IPS DF 4.7 (cell line): ENCODE data around the gene TMEM59.
"Not testable (repeated sequence)": the region's sequence is repeated elsewhere in the genome, so short reads cannot be mapped to it uniquely, and the experiment has no call there.

Experiments
- DNase-seq: peaks from one replicate; pipeline ENCODE4 v3.0.0-alpha.2; 2013; ENCODE audit warnings: low spot score; ENCODE audit errors: extremely low read depth

TMEM59 gene

DNA sequence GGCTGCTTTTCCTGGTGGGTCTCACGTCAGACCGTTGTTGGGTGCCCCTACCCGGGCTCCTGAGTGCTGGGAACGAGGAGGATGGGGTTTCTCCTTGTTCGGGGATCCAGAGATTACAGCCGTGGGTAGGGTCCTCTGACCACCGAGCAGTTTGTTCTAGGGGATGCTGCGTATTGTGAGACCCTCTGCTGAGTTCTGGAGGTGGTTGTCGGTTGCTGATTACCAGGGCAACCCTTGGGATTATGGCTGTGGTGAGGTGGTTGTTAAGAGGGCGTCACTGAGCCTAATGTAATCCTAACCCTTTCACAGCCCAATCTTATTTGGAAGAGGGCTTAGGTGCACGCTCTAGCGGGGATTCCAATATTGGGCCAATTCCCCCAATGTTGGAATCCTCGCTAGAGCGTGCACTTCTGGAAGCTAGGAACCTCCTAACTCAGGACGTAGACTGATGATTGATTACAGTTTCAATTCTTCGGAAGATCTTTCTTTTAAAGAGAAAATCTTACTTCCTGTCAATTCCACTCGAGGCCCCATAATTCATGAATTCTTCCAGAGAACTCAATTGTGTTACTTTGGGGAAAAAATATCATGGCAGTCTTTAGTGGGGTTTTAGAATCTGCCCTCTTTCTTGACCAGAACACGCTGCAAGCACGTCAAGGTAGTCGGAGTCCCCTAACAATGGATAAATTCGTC, 887 bp upstream of the TMEM59 start:
- no peak for DNase-seq

DNA sequence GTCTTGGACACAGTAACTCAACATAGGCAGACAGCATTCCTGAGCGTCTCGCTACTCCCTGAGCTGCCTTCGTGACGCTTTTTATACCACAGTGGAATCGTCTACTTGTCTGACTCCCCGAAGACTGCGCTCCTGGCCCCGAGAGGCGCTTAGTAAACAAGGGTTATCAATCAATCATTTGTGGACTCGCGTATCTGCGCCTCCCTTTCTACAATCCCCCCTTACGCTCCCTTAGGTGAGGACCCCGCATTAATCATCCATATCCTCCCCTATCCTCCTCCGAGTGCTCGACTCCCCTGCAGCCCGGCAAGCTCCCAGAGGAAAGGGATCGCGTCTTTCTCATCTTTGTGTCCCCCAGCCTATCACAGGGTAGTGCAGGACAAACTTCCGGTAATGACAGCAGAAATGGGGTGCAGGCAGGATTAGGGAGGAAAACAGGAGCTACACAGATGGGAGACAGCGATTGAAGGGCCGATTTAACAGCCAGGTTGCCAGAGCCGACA, 522 bp downstream of the TMEM59 start:
- no peak for DNase-seq

DNA sequence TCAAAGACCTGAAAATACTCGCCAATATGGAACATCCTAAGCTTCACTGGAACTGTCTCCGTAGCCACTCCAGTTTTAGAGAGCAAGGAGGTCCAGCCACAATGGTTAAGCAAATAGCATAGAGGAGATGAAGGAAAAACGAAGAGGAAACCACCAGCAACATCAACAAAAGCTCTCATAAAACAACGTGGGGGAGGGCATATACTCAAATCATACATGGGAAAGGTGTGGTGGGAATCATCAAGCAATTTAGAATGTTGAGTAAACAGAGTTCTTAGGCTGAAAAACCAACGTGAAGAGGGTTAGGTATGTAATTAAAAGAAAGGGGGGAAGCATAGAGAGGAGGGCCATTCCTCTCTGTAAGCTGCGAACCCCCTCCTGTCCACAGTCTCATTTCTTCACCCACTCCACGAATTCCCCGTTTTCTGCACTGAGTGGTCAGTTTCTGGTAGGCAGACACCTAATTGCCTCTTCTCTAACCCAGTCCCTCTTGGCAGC, 1.0 kb downstream of the TMEM59 start:
- DNase-seq = no peak

DNA sequence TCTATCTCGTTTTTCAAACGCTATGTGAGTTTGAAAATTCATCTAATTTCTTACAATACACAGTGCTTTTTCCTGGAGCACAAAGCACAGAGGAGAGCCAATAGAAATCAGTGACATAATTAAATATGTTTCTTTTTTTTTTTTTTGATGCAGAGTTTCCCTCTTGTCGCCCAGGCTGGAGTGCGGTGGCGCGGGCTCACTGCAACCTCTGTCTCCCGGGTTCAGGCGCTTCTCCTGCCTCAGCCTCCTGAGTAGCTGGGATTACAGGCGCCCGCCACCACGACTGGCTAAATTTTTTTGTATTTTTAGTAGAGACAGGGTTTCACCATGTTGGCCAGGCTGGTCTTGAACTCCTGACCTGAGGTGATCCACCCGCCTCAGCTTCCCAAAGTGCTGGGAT, 2.6 kb downstream of the TMEM59 start:
- DNase-seq = not testable (repeated sequence)

DNA sequence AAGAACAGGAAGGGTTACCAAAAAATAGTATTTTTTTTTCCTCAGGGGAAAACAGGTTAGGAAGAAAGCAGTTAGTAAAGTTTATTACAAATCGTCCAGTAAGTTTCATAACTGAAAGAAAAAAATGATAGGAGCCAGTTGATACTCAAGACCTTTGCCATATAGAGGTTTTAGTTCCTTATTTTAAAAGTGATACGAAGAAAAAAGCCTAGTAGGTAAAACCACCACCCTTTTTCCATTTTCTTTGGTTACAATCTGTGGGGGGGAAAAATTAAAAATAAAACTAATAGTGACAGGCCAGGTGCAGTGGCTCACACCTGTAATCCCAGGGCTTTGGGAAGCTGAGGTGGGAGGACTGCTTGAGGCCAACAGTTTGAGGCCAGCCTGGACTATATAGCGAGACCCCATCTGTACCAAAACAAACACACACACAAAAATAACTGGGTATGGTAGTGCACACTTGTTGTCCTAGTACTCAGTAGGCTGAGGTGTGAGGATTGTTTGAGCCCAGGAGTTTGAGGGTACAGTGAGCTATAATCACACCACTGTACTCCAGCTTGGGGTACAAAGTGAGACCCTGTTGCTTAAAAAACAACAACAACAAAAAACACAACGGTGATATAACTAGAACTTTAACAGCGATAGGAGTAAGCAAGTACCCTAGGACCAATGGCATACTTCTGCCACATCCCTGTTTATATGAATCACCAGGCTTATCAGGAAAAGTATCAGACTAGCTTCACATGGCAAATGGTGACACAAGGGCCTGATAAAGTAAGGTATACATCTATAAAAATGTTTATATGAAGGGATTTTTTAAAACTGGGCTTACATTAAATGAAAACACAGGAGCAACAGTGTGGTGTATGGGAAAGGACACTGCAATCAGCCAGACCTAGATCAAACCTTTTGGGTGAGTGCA, 5.4 kb downstream of the TMEM59 start:
- DNase-seq = no peak

DNA sequence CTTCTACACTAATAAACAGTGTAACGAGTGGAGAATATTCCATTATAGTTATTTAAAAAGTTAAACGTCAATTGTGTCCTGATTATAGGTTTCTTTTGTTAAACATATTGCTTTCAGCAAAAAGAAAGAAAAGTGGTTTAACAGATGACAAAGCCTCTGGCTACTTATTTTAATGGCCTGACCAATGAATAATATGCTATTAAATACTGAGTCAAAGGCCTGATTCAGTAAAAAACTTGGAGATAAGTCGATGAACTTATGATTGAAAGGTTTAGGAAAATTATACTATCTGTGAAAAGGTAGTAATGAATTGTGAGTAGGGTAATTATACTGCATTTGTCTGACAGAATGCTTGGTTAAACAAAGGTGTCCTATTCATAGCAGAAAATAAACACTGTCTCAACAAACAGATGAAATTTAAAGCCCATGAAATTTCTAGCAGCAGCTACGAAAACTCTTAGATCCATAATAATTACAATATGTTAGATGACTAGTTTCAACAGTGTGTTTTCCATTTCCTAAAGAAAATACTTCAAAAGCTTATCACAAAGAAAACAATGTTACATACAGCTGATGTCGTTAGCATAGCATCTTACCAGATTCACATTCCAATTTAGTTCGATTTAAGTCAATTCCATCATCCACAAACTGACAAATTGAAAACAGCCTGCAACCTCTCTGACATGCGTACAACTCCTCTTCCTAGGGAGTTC, 6.2 kb downstream of the TMEM59 start:
- DNase-seq = no peak

DNA sequence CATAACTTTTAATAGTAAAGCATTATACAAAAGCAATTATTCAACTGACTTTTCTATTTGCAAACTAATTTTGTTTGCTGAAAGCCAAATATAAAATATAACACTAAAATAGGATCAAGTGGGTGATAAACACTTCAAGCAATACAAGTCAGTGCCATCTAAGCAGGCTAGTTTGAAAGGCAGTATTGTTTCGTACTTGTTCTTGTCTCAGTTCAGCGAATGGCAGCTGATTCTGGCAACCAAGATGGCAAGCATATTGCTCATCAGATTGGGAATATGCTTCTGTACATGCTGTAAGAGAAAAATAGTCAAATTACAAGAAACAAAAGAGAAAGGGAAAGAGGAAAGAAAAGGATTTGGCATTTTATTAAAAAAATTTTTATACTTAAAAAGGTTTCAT, 7.5 kb downstream of the TMEM59 start:
- DNase-seq = no peak

DNA sequence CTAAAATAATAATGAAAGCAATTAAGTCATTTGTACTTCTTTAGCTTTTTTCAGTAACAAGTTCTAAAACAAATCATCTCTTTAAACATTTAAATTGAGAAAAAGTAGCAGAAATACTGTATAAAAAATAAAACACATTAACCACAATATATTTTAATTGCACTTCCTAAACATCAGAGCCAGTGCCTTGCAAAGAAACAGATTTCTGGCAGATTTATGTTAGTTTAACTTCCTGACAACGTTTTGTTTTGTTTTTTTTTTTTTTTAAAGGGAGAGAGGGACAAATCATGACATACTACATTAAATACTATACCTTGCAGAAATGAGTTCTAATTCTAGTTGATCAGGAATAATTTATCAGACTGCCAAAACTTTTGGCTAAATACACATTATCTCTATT, 11.2 kb downstream of the TMEM59 start:
- DNase-seq = no peak

DNA sequence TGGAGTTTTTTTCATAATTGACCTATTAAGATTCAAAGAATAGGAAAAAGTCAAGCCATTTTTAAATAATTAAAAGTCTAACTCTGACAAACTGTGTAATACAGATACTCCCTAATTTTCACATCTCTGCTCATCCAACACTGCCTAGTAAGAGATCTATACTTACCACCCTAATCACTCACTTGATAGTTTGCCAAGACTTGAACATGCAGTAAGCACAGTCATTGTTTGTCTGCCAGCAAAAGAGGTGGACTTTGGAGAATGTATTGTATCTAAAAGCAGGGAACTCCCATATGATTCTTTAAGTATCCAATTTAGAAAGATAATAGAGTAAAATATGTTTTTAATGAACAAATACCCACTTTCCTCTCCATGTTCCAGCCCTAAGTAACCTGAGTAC, 15.5 kb downstream of the TMEM59 start:
- DNase-seq = no peak

DNA sequence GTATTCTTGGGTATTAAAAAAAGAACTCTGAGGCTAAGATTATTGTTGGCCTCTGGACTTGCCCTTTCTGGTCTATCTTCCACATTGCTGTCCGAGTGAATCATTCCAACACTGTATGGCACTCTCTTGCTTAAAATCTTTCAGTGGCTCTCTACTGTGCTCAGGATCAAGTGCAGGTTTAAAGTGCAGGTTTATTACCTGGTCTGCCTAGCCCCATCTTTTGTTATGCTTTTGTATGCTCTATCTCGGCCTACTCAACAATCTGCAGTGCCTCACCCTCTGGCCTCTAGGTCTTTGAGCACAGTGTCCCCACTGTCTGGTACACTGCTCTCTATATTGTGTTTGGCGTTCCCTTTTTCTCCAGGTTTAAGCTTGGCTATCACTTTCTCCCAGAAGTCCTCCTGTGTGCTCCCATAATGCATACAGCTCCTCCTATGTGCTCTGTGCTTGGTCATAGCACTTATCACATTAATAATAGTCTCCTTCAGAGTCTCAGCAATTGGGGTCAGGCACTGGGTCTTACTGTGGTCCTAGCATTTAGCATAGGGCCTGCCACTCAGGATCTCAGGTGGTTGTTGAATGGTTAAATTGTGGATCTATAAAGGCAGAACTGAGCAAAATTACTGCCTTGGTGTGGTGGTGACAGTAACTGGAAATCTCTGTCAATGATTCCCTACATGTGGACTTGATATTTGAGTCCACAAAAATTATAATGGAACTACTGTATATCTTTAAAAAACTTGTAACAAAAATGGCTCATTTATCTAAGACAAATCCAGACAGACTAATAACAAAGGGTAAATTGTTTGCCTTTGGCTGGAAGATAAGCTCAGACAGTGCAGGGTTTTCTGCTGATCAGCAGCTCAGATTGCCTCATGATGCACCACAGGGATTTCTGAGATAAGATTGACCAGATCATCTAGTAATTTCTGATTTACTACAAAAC, 24.4 kb downstream of the TMEM59 start:
- no peak for DNase-seq

DNA sequence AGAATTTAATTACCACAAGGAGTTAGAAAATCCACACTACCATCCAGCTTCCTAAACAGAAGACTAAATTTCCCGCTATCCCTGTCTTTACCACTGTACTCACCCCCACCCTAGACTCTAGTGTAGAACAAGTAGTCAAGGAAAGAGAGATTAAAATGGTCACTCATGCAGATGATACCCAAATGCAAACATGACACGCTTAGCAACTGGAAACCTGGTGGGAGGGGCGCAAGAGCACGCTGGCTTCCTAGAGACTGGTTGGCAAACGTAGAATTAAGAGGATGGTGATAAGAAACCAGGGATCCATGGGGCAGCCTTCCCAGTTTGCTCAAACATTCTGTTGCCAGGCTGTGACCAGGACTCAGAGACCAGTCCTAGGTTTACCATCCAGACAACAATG, 25.2 kb downstream of the TMEM59 start:
- DNase-seq = no peak

DNA sequence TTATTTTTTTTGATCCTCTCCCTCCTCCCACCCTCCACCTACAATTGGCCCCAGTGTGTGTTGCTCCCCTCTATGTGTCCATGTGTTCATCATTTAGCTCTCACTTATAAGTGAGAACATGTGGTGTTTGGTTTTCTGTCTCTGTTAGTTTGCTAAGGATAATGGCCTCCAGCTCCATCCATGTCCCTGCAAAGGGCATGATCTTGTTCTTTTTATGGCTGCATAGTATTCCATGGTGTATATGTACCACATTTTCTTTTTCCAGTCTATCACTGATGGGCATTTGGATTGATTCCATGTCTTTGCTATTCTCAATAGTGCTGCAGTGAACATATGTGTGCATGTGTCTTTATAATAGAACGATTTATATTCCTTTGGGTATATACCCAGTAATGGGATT, 28.2 kb downstream of the TMEM59 start:
- not testable (repeated sequence) for DNase-seq

DNA sequence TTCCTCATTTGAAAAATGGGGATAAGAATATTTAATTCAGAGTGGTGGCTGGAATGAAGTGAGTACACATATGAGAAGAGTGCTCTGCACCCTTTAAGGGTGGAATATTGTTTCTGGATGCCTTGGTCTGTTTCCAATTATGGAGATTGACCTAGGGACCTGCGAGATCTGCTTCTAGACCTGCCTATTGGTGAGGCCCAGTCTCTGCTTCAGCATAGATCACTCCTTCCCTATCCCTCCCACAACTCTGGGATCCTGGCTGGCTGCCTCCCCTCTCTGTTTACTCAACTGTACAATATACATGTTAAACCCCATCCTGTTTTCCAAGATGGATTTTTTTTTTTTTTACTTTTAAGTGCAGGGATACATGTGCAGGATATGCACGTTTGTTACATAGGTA, 28.6 kb downstream of the TMEM59 start:
- DNase-seq = no peak

DNA sequence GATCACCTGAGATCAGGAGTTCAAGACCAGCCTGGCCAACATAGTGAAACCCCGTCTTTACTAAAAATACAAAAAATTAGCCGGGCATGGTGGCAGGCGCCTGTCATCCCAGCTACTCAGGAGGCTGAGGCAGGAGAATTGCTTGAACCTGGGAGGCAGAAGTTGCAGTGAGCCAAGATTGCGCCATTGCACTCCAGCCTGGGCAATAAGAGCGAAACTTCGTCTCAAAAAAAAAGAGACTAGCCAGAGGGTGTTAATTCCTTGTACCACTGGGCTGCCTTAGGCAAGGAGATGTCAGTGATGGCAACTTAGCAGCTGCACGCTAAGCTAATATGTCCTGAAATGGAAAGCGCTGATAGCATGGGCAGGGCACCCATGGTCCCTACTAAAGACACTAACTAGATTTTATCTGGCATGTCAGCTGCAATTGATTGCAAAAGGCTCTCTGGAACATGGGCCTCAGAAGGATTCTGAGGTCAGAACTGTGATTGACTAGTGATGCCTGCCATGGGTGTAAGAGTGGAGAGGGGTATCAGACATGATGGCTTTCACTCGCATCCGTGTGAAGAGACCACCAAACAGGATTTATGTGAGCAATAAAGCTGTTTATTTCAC, 33.3 kb downstream of the TMEM59 start:
- not testable (repeated sequence) for DNase-seq

DNA sequence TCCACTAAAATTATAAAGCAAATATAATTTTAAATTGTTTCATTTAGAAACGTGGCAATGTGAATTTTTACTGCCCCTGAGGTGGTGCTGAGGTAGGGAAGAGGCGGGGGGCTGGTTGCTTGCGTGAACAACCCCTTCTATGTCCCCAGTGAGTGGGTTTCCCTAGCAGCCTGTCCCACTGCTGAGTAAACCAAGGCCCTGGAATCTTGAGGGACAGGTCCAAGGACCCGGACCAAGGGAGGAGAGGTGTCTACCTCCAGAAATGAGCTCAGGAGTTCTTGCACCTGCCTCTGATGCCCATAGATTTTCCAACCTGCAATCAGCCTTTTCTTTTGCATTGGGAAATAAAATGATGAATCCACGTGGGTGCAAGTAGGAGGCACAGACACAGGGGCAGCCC, 34.4 kb downstream of the TMEM59 start:
- DNase-seq = no peak

DNA sequence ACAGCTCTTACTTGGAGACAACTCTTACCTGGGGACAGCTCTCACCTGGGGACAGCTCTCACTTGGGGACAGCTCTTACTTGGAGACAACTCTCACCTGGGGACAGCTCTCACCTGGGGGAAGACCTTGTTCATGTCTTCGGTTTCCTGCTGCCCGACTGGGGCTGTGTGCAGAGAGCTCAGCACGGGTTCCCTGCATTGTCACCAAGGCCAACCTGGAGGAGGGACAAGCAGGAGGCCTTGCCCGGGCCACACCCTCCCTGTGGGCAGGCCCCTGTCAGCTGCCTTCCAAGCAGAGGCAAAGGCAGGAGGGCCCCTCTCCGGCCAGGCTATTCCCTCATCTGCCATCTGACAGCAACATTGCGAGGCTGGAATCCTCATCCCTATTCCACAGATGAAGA, 35.0 kb downstream of the TMEM59 start, which contains the start of gene LDLRAD1:
LDLRAD1 (minus strand) TSS at position 208 of the 400 bp plus-strand sequence; CDS start at position 134, 74 bp downstream.
- DNase-seq = no peak

DNA sequence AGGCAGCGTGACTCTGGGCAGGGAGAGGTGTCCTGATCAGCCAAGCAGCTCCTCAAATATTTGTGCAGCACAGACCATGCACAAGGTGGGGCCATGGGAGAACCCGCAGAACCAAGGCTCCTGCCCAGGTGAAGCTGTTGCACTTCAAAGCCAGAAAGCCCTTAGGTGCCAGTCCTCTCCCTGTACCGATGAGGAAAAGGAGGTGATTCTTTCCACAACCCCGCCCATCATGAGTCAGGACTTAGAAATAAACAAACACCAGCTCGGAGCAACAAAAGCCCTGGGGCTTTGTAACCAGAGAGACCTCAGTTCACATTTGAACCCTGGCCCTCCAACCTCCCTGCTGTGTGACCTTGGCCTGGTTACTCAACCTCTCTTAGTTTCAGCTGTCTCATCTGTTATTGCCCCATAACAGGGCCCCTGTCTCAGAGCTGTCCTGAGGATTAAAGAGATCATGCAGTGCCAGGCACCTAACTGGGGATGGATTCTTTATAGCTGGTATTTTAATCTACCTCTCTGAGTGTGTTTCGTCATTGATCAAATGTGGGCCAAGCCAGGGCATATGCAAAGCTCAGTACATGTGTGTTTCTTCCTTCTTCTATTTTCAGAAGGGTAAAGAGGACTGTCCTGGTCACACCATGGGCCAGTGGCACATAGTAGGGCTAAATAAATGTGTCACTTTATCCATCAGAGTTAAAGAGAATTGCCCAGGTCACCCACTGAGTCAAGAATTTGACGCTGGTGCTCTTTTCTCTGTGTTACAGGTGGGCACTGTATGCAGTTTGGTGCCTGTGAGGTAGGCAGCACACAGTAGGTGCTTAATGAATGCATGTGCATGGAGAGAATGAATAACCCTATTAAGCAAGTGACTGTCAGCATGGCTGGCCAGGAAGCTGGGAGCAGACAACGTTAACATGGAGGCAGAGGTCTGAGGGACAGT, 36.4 kb downstream of the TMEM59 start:
- no peak for DNase-seq

DNA sequence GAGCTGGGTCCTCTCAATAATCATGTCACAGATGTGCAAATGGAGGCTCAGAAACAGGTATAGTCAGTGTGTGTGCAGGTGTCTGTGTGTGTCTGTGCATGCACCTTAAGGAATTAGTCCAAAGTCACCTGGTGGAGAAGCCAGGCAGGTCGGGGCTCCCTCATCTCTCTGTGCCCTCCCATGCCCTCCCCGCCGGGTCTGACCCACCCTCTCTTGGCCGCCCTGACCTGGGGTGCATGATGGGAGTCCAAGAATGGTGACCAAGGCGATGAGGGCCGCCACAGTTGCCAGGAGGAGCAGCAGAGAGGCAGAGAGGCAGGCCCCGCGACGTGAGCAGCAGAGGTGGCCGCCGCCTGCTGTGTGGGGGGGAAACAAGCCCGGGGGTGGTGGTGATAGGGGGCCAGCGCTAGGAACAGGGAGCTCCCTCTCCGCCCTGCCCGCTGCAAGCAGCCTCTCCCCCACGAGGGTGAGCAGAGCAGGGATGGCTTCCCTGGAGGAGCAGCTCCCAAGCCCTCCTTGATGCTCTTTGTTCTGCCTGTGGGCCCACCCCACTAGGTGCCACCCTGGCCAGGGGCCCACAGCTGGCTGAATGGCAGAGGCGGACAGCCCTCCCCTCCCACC, 38.9 kb downstream of the TMEM59 start:
- no peak for DNase-seq
